Measurements from ENCODE around the gene BRINP3. TPM values are rescaled to one million over a fixed set of nuclear protein-coding genes. Genes with fewer than 3 reads are reported as not detected.

The BRINP3 gene
- polyA plus RNA-seq, 1 experiment = 0.14 TPM

DNA sequence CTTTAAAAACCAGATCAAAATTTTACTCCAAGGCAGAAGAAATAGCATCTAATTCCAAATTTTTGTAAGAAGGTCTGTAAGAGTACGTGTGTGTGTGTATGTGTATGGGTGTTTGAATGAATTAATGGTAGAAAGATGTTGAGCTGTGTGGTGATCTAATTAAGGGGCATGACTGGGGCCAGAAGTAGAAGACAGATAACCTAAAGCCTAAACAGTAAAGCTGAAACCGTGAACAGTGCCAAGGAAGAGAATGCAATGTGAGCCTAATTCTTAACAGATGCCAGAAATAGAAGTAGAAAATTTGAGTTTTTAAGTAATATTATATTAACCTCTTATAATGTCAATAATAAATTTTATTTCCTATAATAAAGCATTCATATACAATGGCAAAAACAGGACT, 38.2 kb downstream of the BRINP3 start:
- TF ChIP-seq, protein P1, sequence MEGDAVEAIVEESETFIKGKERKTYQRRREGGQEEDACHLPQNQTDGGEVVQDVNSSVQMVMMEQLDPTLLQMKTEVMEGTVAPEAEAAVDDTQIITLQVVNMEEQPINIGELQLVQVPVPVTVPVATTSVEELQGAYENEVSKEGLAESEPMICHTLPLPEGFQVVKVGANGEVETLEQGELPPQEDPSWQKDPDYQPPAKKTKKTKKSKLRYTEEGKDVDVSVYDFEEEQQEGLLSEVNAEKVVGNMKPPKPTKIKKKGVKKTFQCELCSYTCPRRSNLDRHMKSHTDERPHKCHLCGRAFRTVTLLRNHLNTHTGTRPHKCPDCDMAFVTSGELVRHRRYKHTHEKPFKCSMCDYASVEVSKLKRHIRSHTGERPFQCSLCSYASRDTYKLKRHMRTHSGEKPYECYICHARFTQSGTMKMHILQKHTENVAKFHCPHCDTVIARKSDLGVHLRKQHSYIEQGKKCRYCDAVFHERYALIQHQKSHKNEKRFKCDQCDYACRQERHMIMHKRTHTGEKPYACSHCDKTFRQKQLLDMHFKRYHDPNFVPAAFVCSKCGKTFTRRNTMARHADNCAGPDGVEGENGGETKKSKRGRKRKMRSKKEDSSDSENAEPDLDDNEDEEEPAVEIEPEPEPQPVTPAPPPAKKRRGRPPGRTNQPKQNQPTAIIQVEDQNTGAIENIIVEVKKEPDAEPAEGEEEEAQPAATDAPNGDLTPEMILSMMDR (IDR thresholded peaks at IDR 0.05; ENCODE audit: low read depth, low read length) = no peak
- CTCF ChIA-PET = no interaction called here

DNA sequence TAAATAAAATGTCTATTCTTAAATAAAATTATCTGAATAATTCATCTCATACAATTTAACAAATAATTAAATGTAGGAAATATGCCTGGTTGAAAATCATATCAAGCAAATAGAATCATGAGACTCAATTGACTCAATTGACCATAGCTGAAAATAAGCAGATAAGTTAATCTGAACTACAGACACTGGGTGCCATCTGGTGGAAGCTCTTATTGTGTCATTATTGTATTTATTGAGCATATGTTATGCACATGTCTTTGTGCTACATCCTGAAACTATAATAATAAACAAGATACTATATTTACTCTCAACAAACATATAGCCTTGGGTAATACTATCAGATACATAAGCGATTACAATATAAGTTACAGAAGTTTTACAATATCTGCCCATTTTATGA, 41.0 kb downstream of the BRINP3 start:
- Histone ChIP-seq H3K27me3 (ENCODE audit: control insufficient read depth, insufficient read depth, low read length) (no peaks in the 10 kb centered on the region), H3K4me3 (ENCODE audit: low read depth, low read length) (no peak overlapping the region), H3K9me3 (ENCODE audit: control insufficient read depth, insufficient read depth, low read length) (no peaks in the 10 kb centered on the region), H3K27ac (ENCODE audit: low read depth, low read length) (no peak overlapping the region)
- CTCF ChIA-PET = interaction anchor here (0.7 to 1.7 kb wide), 4 partner anchors 18 to 1688 kb away, joined by 3 to 9 read pairs (median 4); no protein-coding TSS in a partner anchor
- TF ChIP-seq, protein P1 (IDR thresholded peaks at IDR 0.05; ENCODE audit: low read depth, low read length) = peak; percentile 49
- peak; percentile 30 for DNase-seq (ENCODE audit: low read depth, low spot score)
- POLR2A ChIA-PET = no interaction called here

More for the DNA sequence above, 38.2 kb downstream of the BRINP3 start:
- H3K27ac ChIP-seq (ENCODE audit: low read depth, low read length) = no peak overlapping the region
- H3K9me3 ChIP-seq (ENCODE audit: control insufficient read depth, insufficient read depth, low read length) = no peaks in the 10 kb centered on the region
- no peaks in the 10 kb centered on the region for H3K27me3 ChIP-seq (ENCODE audit: control insufficient read depth, insufficient read depth, low read length)
- no peak overlapping the region for H3K4me3 ChIP-seq (ENCODE audit: low read depth, low read length)
- POLR2A ChIA-PET = no interaction called here
- no peak for DNase-seq (ENCODE audit: low read depth, low spot score)

DNA sequence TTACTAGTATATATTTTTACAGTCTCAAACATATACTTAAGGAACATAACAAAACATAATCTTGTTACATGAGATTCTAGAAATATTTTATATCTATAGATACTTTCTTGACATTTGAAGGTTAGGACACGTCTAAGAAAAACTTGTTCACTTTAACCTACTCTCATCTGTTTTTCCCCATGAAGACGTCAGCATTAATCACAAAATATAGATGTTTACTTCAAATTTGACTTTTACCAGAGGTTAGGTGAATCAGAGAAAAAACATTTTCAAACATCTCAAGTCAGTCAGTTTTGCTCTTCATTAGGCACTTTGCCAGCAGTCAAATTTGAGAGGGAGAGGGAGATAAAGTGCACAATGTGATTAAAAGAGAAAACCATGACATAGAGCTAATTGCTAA, 47.7 kb downstream of the BRINP3 start:
- Histone ChIP-seq H3K4me3 (ENCODE audit: low read depth, low read length) (no peak overlapping the region), H3K9me3 (ENCODE audit: control insufficient read depth, insufficient read depth, low read length) (no peaks in the 10 kb centered on the region), H3K27ac (ENCODE audit: low read depth, low read length) (no peak overlapping the region), H3K27me3 (ENCODE audit: control insufficient read depth, insufficient read depth, low read length) (no peaks in the 10 kb centered on the region)
- POLR2A ChIA-PET = no interaction called here
- CTCF ChIA-PET = interaction anchor here (0.7 kb wide), 1 partner anchor 421 kb away, joined by 3 read pairs; no protein-coding TSS in a partner anchor
- DNase-seq (ENCODE audit: low read depth, low spot score) = no peak
- TF ChIP-seq, protein P1 (IDR thresholded peaks at IDR 0.05; ENCODE audit: low read depth, low read length) = no peak

DNA sequence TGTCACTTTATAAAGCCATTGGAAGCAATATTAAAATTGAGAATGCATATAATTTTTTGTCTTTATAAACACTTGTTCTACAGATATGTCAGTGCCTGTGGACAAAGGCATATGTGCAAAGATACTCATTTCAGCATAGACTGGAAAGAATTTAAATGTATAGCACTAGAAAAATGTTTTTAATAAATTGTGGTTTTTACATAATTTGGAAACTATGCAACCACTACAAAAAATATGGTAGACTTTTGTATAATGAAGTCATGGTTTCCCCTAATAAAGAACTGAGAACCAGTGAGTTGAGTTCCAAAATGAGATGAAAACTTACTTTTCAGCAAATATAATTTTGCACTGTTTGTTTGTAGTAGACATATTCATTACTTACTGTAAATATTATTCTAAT, 48.5 kb downstream of the BRINP3 start:
- no peaks in the 10 kb centered on the region for H3K9me3 ChIP-seq (ENCODE audit: control insufficient read depth, insufficient read depth, low read length)
- ChIA-PET CTCF (interaction anchor here (0.7 kb wide), 1 partner anchor 420 kb away, joined by 3 read pairs; no protein-coding TSS in a partner anchor), POLR2A (no interaction called here)
- no peak overlapping the region for H3K27ac ChIP-seq (ENCODE audit: low read depth, low read length)
- H3K4me3 ChIP-seq (ENCODE audit: low read depth, low read length) = no peak overlapping the region
- H3K27me3 ChIP-seq (ENCODE audit: control insufficient read depth, insufficient read depth, low read length) = no peaks in the 10 kb centered on the region
- DNase-seq (ENCODE audit: low read depth, low spot score) = no peak
- TF ChIP-seq, protein P1 (IDR thresholded peaks at IDR 0.05; ENCODE audit: low read depth, low read length) = no peak

DNA sequence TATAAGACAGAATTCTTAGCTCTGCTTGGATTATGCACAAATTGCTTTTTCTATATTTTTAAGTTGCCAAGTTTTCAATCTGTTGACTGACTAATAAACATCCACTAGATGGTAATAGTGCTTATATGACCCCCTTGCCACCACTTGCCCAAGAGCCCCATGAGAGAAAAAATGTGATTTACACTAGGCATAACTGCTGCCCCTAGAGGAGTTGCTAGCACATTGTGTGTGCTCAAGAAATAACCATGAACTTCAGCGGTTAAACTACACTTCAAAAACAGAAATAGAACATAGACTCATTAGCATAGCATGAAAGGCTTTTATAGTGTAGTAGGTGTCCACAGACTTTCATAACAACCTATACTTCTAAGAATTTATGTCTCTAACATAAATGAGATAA, 61.4 kb downstream of the BRINP3 start:
- ChIA-PET CTCF (no interaction called here), POLR2A (no interaction called here)
- H3K9me3 ChIP-seq (ENCODE audit: control insufficient read depth, insufficient read depth, low read length) = no peaks in the 10 kb centered on the region
- DNase-seq (ENCODE audit: low read depth, low spot score) = no peak
- TF ChIP-seq, protein P1 (IDR thresholded peaks at IDR 0.05; ENCODE audit: low read depth, low read length) = no peak
- H3K4me3 ChIP-seq (ENCODE audit: low read depth, low read length) = no peak overlapping the region
- H3K27ac ChIP-seq (ENCODE audit: low read depth, low read length) = no peak overlapping the region
- no peaks in the 10 kb centered on the region for H3K27me3 ChIP-seq (ENCODE audit: control insufficient read depth, insufficient read depth, low read length)

All from AG04450 (cell line).